GM12892 (cell line): ENCODE measurements around the gene PCDHB16.

ENCODE experiments used
- POLR2A ChIP-seq: IDR thresholded peaks from 2 replicates; pipeline ENCODE4 v1.6.1; 2011; ENCODE audit warnings: low read depth, low read length, control low read depth
- POLR2AphosphoS5 ChIP-seq: IDR thresholded peaks from 2 replicates; pipeline ENCODE4 v1.6.1; 2011; ENCODE audit warnings: low read depth, low read length, control low read depth
- TAF1 ChIP-seq: IDR thresholded peaks from 2 replicates; pipeline ENCODE4 v1.6.1; 2011; ENCODE audit warnings: low read depth, mild to moderate bottlenecking, control low read depth, low read length, borderline replicate concordance

DNA sequence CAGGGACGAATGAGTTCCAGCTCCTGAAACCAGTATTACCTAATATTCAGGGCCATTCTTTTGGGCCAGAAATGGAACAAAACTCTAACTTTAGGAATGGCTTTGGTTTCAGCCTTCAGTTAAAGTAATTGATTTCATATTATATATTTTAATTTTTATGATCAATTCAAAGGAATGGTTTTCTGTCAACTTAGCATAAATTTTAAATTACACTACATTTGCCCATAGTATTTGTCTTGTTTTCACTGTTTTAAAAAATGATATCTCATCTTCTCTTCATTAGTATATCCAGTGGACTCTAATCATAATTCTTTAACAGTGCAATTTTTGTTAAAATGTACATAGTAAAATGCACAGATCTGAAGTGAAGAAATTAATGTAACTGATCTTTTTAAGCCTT, 1.9 kb upstream of the PCDHB16 start:
- TF ChIP-seq POLR2AphosphoS5 (no peak), TAF1 (no peak), POLR2A (no peak)
